Mesenchymal stem cell (in vitro differentiated cells and primary cell): ENCODE data around the gene SCGB1C2.
"Not testable (repeated sequence)": the region's sequence is repeated elsewhere in the genome, so short reads cannot be mapped to it uniquely, and the experiment has no call there.

Experiments used
- DNase-seq: peaks from one replicate; pipeline ENCODE4 v3.0.0-alpha.2; 2013
- H2AFZ ChIP-seq: one replicate; pipeline ENCODE4 v1.6.1; 2013; ENCODE audit warnings: low read depth, mild to moderate bottlenecking, control low read depth, inconsistent platforms, low read length, moderate library complexity
- H2AK5ac ChIP-seq: 2 replicates; pipeline ENCODE4 v1.6.1; 2013; ENCODE audit warnings: low read length, moderate library complexity, mild to moderate bottlenecking, inconsistent platforms; ENCODE audit not compliant: severe bottlenecking
- H2BK120ac ChIP-seq: one replicate; pipeline ENCODE4 v1.6.1; 2013; ENCODE audit warnings: low read depth, mild to moderate bottlenecking, inconsistent platforms, low read length, moderate library complexity
- H2BK12ac ChIP-seq, 2 experiments: one replicate each; pipeline ENCODE4 v1.6.1; 2013; ENCODE audit warnings: inconsistent platforms in 2 of 2, low read length in 2 of 2, mild to moderate bottlenecking in 2 of 2, moderate library complexity in 2 of 2, control low read depth in 1 of 2
- H2BK15ac ChIP-seq: one replicate; pipeline ENCODE4 v1.6.1; 2013; ENCODE audit warnings: mild to moderate bottlenecking, low read depth, inconsistent platforms; ENCODE audit not compliant: poor library complexity, severe bottlenecking
- H2BK5ac ChIP-seq: 2 replicates; pipeline ENCODE4 v1.6.1; 2013; ENCODE audit warnings: low read depth, mild to moderate bottlenecking, low read length, control low read depth, inconsistent platforms; ENCODE audit not compliant: poor library complexity, severe bottlenecking
- H3K14ac ChIP-seq, 2 experiments: one replicate each; pipeline ENCODE4 v1.6.1; 2013; ENCODE audit warnings: inconsistent platforms in 2 of 2, low read length in 2 of 2, control low read depth in 1 of 2, mild to moderate bottlenecking in 1 of 2, moderate library complexity in 1 of 2
- H3K18ac ChIP-seq, 2 experiments: one replicate each; pipeline ENCODE4 v1.6.1; 2013; ENCODE audit warnings: inconsistent platforms in 2 of 2, low read length in 2 of 2, control low read depth in 1 of 2, low read depth in 1 of 2, mild to moderate bottlenecking in 1 of 2
- H3K23ac ChIP-seq, 2 experiments: one replicate each; pipeline ENCODE4 v1.6.1; 2013; ENCODE audit warnings: inconsistent platforms in 2 of 2, low read length in 2 of 2, mild to moderate bottlenecking in 2 of 2, moderate library complexity in 2 of 2, control low read depth in 1 of 2
- H3K27ac ChIP-seq: 2 replicates; pipeline ENCODE4 v1.5.1; 2013; ENCODE audit warnings: mild to moderate bottlenecking, moderate library complexity, low read length, control low read depth, inconsistent platforms; ENCODE audit not compliant: poor library complexity, severe bottlenecking
- H3K27me3 ChIP-seq, 2 experiments: 2 replicates each; pipeline versions ENCODE4 v1.6.1 to v1.7.0; 2013; ENCODE audit warnings: low read length in 2 of 2, mild to moderate bottlenecking in 2 of 2, moderate library complexity in 2 of 2, control low read depth in 1 of 2, inconsistent platforms in 1 of 2; ENCODE audit not compliant: control insufficient read depth in 1 of 2, insufficient read depth in 1 of 2
- H3K36me3 ChIP-seq, 2 experiments: 2 replicates each; pipeline versions ENCODE4 v1.6.1 to v1.7.0; 2013; ENCODE audit warnings: low read length in 2 of 2, control low read depth in 1 of 2, inconsistent platforms in 1 of 2, low read depth in 1 of 2, mild to moderate bottlenecking in 1 of 2; ENCODE audit not compliant: insufficient read depth in 2 of 2, control insufficient read depth in 1 of 2
- H3K4ac ChIP-seq, 2 experiments: one replicate each; pipeline ENCODE4 v1.6.1; 2013; ENCODE audit warnings: inconsistent platforms in 2 of 2, low read length in 2 of 2, mild to moderate bottlenecking in 2 of 2, moderate library complexity in 2 of 2, control low read depth in 1 of 2, low read depth in 1 of 2
- H3K4me1 ChIP-seq: 2 replicates; pipeline ENCODE4 v1.6.1; 2013; ENCODE audit warnings: low read depth, low read length, control low read depth; ENCODE audit not compliant: control insufficient read depth, insufficient read depth
- H3K4me2 ChIP-seq: 2 replicates; pipeline ENCODE4 v1.6.1; 2013; ENCODE audit warnings: low read length, mild to moderate bottlenecking, inconsistent platforms; ENCODE audit not compliant: poor library complexity, severe bottlenecking
- H3K4me3 ChIP-seq, 2 experiments: 2 replicates each; pipeline versions ENCODE4 v1.5.1 to v1.7.0; 2013; ENCODE audit warnings: low read length in 2 of 2, mild to moderate bottlenecking in 2 of 2, control low read depth in 1 of 2, low read depth in 1 of 2; ENCODE audit not compliant: insufficient read depth in 1 of 2
- H3K79me1 ChIP-seq: replicated peaks from 2 replicates; pipeline ENCODE4 v1.6.1; 2013; ENCODE audit warnings: mild to moderate bottlenecking, control low read depth, low read length, inconsistent platforms; ENCODE audit not compliant: poor library complexity, severe bottlenecking
- H3K9ac ChIP-seq: 2 replicates; pipeline ENCODE4 v1.7.0; 2013; ENCODE audit warnings: mild to moderate bottlenecking, low read length, moderate library complexity
- H3K9me3 ChIP-seq: 2 replicates; pipeline ENCODE4 v1.7.0; 2013; ENCODE audit warnings: mild to moderate bottlenecking, low read length; ENCODE audit not compliant: control insufficient read depth
- H4K8ac ChIP-seq: one replicate; pipeline ENCODE4 v1.6.1; 2013; ENCODE audit warnings: inconsistent platforms, mild to moderate bottlenecking, low read length, moderate library complexity
- H4K91ac ChIP-seq: one replicate; pipeline ENCODE4 v1.6.1; 2013; ENCODE audit warnings: mild to moderate bottlenecking, low read length, inconsistent platforms
- WGBS: methylation state at CpG from one replicate; pipeline ENCODE4 v1.1.7; 2013; ENCODE audit warnings: mixed read lengths; 5-methylcytosine and 5-hydroxymethylcytosine counted together

Gene SCGB1C2

GRCh38 chr17:134332-134785 lies 3.0 kb upstream of the SCGB1C2 start:
- not testable (repeated sequence) for H2BK120ac ChIP-seq, H3K4ac ChIP-seq, H3K4me2 ChIP-seq, H2BK5ac ChIP-seq, H3K36me3 ChIP-seq, H2BK12ac ChIP-seq, DNase-seq, H3K18ac ChIP-seq, H3K27ac ChIP-seq, H3K9ac ChIP-seq, H3K4me1 ChIP-seq, H2AFZ ChIP-seq, H3K9me3 ChIP-seq, H3K4me3 ChIP-seq, H4K91ac ChIP-seq, H3K79me1 ChIP-seq, H3K27me3 ChIP-seq, H4K8ac ChIP-seq, H3K14ac ChIP-seq, H2BK15ac ChIP-seq, H3K23ac ChIP-seq, H2AK5ac ChIP-seq
- no CpG with 5 or more reads among the region's 25 CpGs for WGBS

- not testable (repeated sequence) for H3K4me3 ChIP-seq, H3K27me3 ChIP-seq, H3K27ac ChIP-seq, H3K79me1 ChIP-seq, H2BK5ac ChIP-seq, H2BK15ac ChIP-seq, H3K9ac ChIP-seq, H2AK5ac ChIP-seq, H2BK12ac ChIP-seq, H3K4ac ChIP-seq, H3K36me3 ChIP-seq, DNase-seq, H3K23ac ChIP-seq, H4K8ac ChIP-seq, H2AFZ ChIP-seq, H3K4me1 ChIP-seq, H3K9me3 ChIP-seq, H4K91ac ChIP-seq, H3K4me2 ChIP-seq, H3K14ac ChIP-seq, H3K18ac ChIP-seq, H2BK120ac ChIP-seq
- WGBS: no CpG with 5 or more reads among the region's 6 CpGs
Measured at GRCh38 chr17:135022-135421, 2.3 kb upstream of the SCGB1C2 start.

- not testable (repeated sequence) for H3K4ac ChIP-seq, H2BK120ac ChIP-seq, H3K9ac ChIP-seq, H3K4me1 ChIP-seq, H4K91ac ChIP-seq, H3K79me1 ChIP-seq, H3K27ac ChIP-seq, H3K23ac ChIP-seq, H3K18ac ChIP-seq, H3K4me3 ChIP-seq, H2AK5ac ChIP-seq, H2BK12ac ChIP-seq, H3K36me3 ChIP-seq, H2BK15ac ChIP-seq, H3K9me3 ChIP-seq, H3K14ac ChIP-seq, H2AFZ ChIP-seq, H3K27me3 ChIP-seq, H3K4me2 ChIP-seq, H4K8ac ChIP-seq, DNase-seq, H2BK5ac ChIP-seq
- no CpG with 5 or more reads among the region's 1 CpG for WGBS
Measured at GRCh38 chr17:135895-136294, 1.5 kb upstream of the SCGB1C2 start.

GRCh38 chr17:136531-136930 lies 838 bp upstream of the SCGB1C2 start:
- not testable (repeated sequence) for H3K4ac ChIP-seq, H2AFZ ChIP-seq, H2BK12ac ChIP-seq, H3K14ac ChIP-seq, H3K79me1 ChIP-seq, H3K23ac ChIP-seq, H3K4me1 ChIP-seq, H2AK5ac ChIP-seq, H2BK120ac ChIP-seq, H3K9ac ChIP-seq, H2BK5ac ChIP-seq, H3K36me3 ChIP-seq, H3K18ac ChIP-seq, H3K27me3 ChIP-seq, H3K4me3 ChIP-seq, H3K27ac ChIP-seq, H2BK15ac ChIP-seq, H4K91ac ChIP-seq, H4K8ac ChIP-seq, H3K9me3 ChIP-seq, DNase-seq, H3K4me2 ChIP-seq
- 20% methylated on average over 3 of the region's 4 CpGs for WGBS
